H9 (cell line): ENCODE measurements around the gene CTRL. TPM values are rescaled to one million over a fixed set of nuclear protein-coding genes. Genes with fewer than 3 reads are reported as not detected.

ENCODE experiments used
- DNase-seq: peaks from one replicate; pipeline ENCODE4 v3.0.0-alpha.2; 2017
- H2AFZ ChIP-seq: one replicate; pipeline ENCODE4 v1.6.1; 2013; ENCODE audit warnings: mild to moderate bottlenecking, low read length, control low read depth, moderate library complexity
- H2AK5ac ChIP-seq: 2 replicates; pipeline ENCODE4 v1.6.1; 2013; ENCODE audit warnings: low read length, control low read depth, mixed read lengths; ENCODE audit not compliant: insufficient read length
- H2BK120ac ChIP-seq: one replicate; pipeline ENCODE4 v1.6.1; 2013; ENCODE audit warnings: low read depth, mild to moderate bottlenecking, low read length, control low read depth, inconsistent platforms; ENCODE audit not compliant: poor library complexity, severe bottlenecking
- H2BK12ac ChIP-seq: 2 replicates; pipeline ENCODE4 v1.6.1; 2013; ENCODE audit warnings: low read length, control low read depth, mixed read lengths, low read depth; ENCODE audit not compliant: insufficient read length
- H2BK15ac ChIP-seq: 2 replicates; pipeline ENCODE4 v1.6.1; 2013; ENCODE audit warnings: low read depth, low read length, control low read depth
- H2BK20ac ChIP-seq: one replicate; pipeline ENCODE4 v1.6.1; 2013; ENCODE audit warnings: low read depth, mild to moderate bottlenecking, low read length, control low read depth, inconsistent platforms; ENCODE audit not compliant: poor library complexity, severe bottlenecking
- H2BK5ac ChIP-seq: 2 replicates; pipeline ENCODE4 v1.6.1; 2013; ENCODE audit warnings: low read length, control low read depth, mixed read lengths; ENCODE audit not compliant: insufficient read length
- H3K14ac ChIP-seq: 2 replicates; pipeline ENCODE4 v1.6.1; 2013; ENCODE audit warnings: low read length, control low read depth; ENCODE audit not compliant: insufficient read depth
- H3K18ac ChIP-seq: 2 replicates; pipeline ENCODE4 v1.6.1; 2013; ENCODE audit warnings: low read depth, mild to moderate bottlenecking, mixed read lengths, low read length, control low read depth; ENCODE audit not compliant: insufficient read length
- H3K23ac ChIP-seq: 2 replicates; pipeline ENCODE4 v1.6.1; 2013; ENCODE audit warnings: low read length, control low read depth, mixed read lengths, low read depth; ENCODE audit not compliant: insufficient read length
- H3K23me2 ChIP-seq: 2 replicates; pipeline ENCODE4 v1.6.1; 2013; ENCODE audit warnings: low read depth, mild to moderate bottlenecking, mixed read lengths, low read length, control low read depth; ENCODE audit not compliant: insufficient read length, poor library complexity, severe bottlenecking
- H3K27ac ChIP-seq: 2 replicates; pipeline ENCODE4 v1.5.1; 2013; ENCODE audit warnings: low read length, control low read depth, mixed read lengths, low read depth; ENCODE audit not compliant: insufficient read length
- H3K27me3 ChIP-seq: 2 replicates; pipeline ENCODE4 v1.6.1; 2013; ENCODE audit warnings: low read length, control low read depth, inconsistent platforms; ENCODE audit not compliant: insufficient read depth
- H3K4ac ChIP-seq: 2 replicates; pipeline ENCODE4 v1.6.1; 2013; ENCODE audit warnings: low read depth, mild to moderate bottlenecking, control low read depth, inconsistent platforms, low read length, moderate library complexity
- H3K4me1 ChIP-seq: 2 replicates; pipeline ENCODE4 v1.6.1; 2013; ENCODE audit warnings: low read length, control low read depth, inconsistent platforms; ENCODE audit not compliant: insufficient read depth
- H3K4me2 ChIP-seq: 2 replicates; pipeline ENCODE4 v1.6.1; 2013; ENCODE audit warnings: low read length, control low read depth, mixed read lengths; ENCODE audit not compliant: insufficient read length, insufficient read depth
- H3K56ac ChIP-seq: 2 replicates; pipeline ENCODE4 v1.6.1; 2013; ENCODE audit warnings: low read depth, mild to moderate bottlenecking, mixed read lengths, low read length, control low read depth; ENCODE audit not compliant: insufficient read length
- H3K79me1 ChIP-seq: 2 replicates; pipeline ENCODE4 v1.6.1; 2013; ENCODE audit warnings: low read depth, mild to moderate bottlenecking, moderate library complexity, low read length, control low read depth, inconsistent platforms; ENCODE audit not compliant: insufficient read depth, poor library complexity, severe bottlenecking
- H3K79me2 ChIP-seq: 2 replicates; pipeline ENCODE4 v1.6.1; 2013; ENCODE audit warnings: low read length, control low read depth, inconsistent platforms; ENCODE audit not compliant: insufficient read depth
- H3K9ac ChIP-seq: 2 replicates; pipeline ENCODE4 v1.6.1; 2013; ENCODE audit warnings: low read length, control low read depth, mixed read lengths; ENCODE audit not compliant: insufficient read length; ENCODE audit errors: extremely low read depth
- H3K9me3 ChIP-seq: one replicate; pipeline ENCODE4 v1.6.1; 2013; ENCODE audit warnings: low read depth, low read length, inconsistent platforms; ENCODE audit not compliant: control insufficient read depth
- H3T11ph ChIP-seq: one replicate; pipeline ENCODE4 v1.6.1; 2013; ENCODE audit warnings: mild to moderate bottlenecking, low read length, control low read depth, inconsistent platforms
- H4K20me1 ChIP-seq: one replicate; pipeline ENCODE4 v1.6.1; 2013; ENCODE audit not compliant: control insufficient read depth, insufficient read length, insufficient read depth
- H4K5ac ChIP-seq: 2 replicates; pipeline ENCODE4 v1.6.1; 2013; ENCODE audit warnings: low read depth, mild to moderate bottlenecking, mixed read lengths, low read length, control low read depth; ENCODE audit not compliant: insufficient read length
- H4K8ac ChIP-seq: replicated peaks from 2 replicates; pipeline ENCODE4 v1.6.1; 2013; ENCODE audit warnings: low read length, control low read depth, mixed read lengths, low read depth; ENCODE audit not compliant: insufficient read length
- H4K91ac ChIP-seq: 2 replicates; pipeline ENCODE4 v1.6.1; 2013; ENCODE audit warnings: low read depth, mild to moderate bottlenecking, moderate library complexity, mixed read lengths, low read length, control low read depth; ENCODE audit not compliant: insufficient read length
- H3K27ac Mint-ChIP-seq, 3 experiments: 2 replicates in 2 of 3; 3 replicates in 1 of 3; pipeline ENCODE4 v1.8.0; 2020 to 2021; ENCODE audit warnings: mixed read lengths in 3 of 3, mild to moderate bottlenecking in 1 of 3, moderate library complexity in 1 of 3
- H3K27me3 Mint-ChIP-seq: 2 replicates; pipeline ENCODE4 v1.8.0; 2021; ENCODE audit warnings: low read depth, mild to moderate bottlenecking, moderate library complexity, mixed read lengths
- H3K36me3 Mint-ChIP-seq, 3 experiments: 2 replicates in 2 of 3; 3 replicates in 1 of 3; pipeline ENCODE4 v1.8.0; 2020 to 2021; ENCODE audit warnings: low read depth in 3 of 3, mixed read lengths in 3 of 3; ENCODE audit not compliant: insufficient read depth in 1 of 3
- H3K4me1 Mint-ChIP-seq, 2 experiments: 2 replicates each; pipeline ENCODE4 v1.8.0; 2020; ENCODE audit warnings: mixed read lengths in 2 of 2
- H3K4me3 Mint-ChIP-seq, 2 experiments: 2 replicates in 1 of 2; 3 replicates in 1 of 2; pipeline ENCODE4 v1.8.0; 2020 to 2021; ENCODE audit warnings: mild to moderate bottlenecking in 2 of 2, mixed read lengths in 2 of 2, moderate library complexity in 1 of 2
- H3K9me3 Mint-ChIP-seq, 2 experiments: 2 replicates in 1 of 2; 3 replicates in 1 of 2; pipeline ENCODE4 v1.8.0; 2020; ENCODE audit warnings: mild to moderate bottlenecking in 2 of 2, mixed read lengths in 2 of 2, moderate library complexity in 1 of 2
- CTCF ChIP-seq: fragments of 200-600 bp; sonication (generic); conservative IDR thresholded peaks from 3 replicates; pipeline ENCODE4 v1.8.0; 2021; ENCODE audit warnings: antibody characterized with exemption, mild to moderate bottlenecking
- WGBS: extraction: QIAGEN DNeasy Blood & Tissue Kit; methylation state at CpG from one replicate; pipeline ENCODE4 v1.1.7; 2013; ENCODE audit warnings: missing lambda C conversion rate, low lambda C conversion rate, mixed read lengths; ENCODE audit not compliant: insufficient read length; ENCODE audit errors: extremely low coverage; 5-methylcytosine and 5-hydroxymethylcytosine counted together
- total RNA-seq: library from RNA; stranded (reverse); gene quantifications from 2 replicates; pipeline ENCODE4 v1.2.1, GENCODE V29; 2021

CTRL gene
- total RNA-seq, 1 experiment from 2014 or later, result 2.7 TPM

DNA sequence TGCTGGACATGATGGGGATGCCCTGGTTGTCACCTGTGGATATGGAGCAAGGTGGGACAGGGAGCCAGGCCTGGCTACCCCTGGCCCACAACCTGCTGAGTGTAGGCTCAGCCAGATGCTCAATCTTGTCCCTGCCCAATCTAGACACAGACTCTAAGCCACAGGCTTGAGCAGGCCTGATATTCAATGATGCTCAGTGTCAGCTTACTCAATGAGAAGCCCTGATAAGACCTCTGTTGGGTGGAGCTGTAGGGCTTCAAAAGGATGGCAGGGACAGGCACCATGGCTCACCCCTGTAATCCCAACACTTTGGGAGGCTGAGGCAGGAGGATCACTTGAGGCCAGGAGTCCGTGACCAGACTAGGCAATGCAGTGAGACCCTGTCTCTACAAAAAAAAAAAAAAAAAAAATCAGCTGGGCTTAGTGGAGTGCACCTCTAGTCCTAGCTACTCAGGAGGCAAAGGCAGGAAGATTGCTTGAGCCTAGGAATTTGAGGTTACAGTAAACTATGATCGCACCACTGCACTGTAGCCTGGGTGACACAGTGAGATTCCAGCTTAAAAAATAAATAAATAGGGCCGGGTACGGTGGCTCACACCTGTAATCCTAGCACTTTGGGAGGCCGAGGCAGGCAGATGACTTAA is 8.9 kb upstream of the CTRL start:
- 0 out of 2 replicates have a peak, but pooled peaks cover 3% of the 10 kb centered on the region for H3K4me1 ChIP-seq
- no peak overlapping the region for H3K27ac ChIP-seq
- H3K9ac ChIP-seq, result no peak overlapping the region
- Mint-ChIP-seq H3K36me3 (peaks cover 3 to 34% (median 9%) of the 10 kb centered on the region in 3 experiments; a peak in 5 of 7 replicates), H3K27ac (no peak overlapping the region), H3K4me1 (peaks cover 9 to 23% of the 10 kb centered on the region in 2 experiments), H3K27me3 (peaks cover 2% of the 10 kb centered on the region; the same call in 1 of the 2 replicates), H3K4me3 (no peak overlapping the region), H3K9me3 (peaks cover 0 to 2% of the 10 kb centered on the region in 2 experiments; a peak in 1 of 5 replicates)
- H2BK20ac ChIP-seq, result no peak overlapping the region
- no peaks in the 10 kb centered on the region for H3K27me3 ChIP-seq
- H3K4ac ChIP-seq, result no peak overlapping the region
- H4K91ac ChIP-seq, result no peak overlapping the region
- no peak overlapping the region for H3K14ac ChIP-seq
- no peak overlapping the region for H2BK12ac ChIP-seq
- H3K18ac ChIP-seq, result no peak overlapping the region
- TF ChIP-seq CTCF, result no peak
- no peaks in the 10 kb centered on the region for H3K9me3 ChIP-seq
- H3K56ac ChIP-seq, result no peak overlapping the region
- no peak overlapping the region for H2BK15ac ChIP-seq
- no peak overlapping the region for H2AK5ac ChIP-seq
- no peak overlapping the region for H2AFZ ChIP-seq
- no peaks in the 10 kb centered on the region for H4K20me1 ChIP-seq
- no peak overlapping the region for H3K23ac ChIP-seq
- H2BK5ac ChIP-seq, result no peak overlapping the region
- H3T11ph ChIP-seq, result no peak overlapping the region
- H3K79me1 ChIP-seq, result no peaks in the 10 kb centered on the region
- H3K23me2 ChIP-seq, result peaks cover 9% of the 10 kb centered on the region
- no peak overlapping the region for H4K5ac ChIP-seq
- H3K4me2 ChIP-seq, result no peak overlapping the region
- H2BK120ac ChIP-seq, result no peak overlapping the region
- no peaks in the 10 kb centered on the region for H3K79me2 ChIP-seq
- no peak for DNase-seq
- no peak overlapping the region for H4K8ac ChIP-seq
- WGBS, result no CpG with 5 or more reads among the region's 5 CpGs
